ENCODE data around the gene HIF3A. TPM values are rescaled to one million over a fixed set of nuclear protein-coding genes. Genes with fewer than 3 reads are reported as not detected.
A peak's percentile ranks its signal among the peaks of the same experiment; 100 is the strongest.

HIF3A gene
- total and polyA plus RNA-seq, 2 of the 4 experiments (the other 2 are of a cell fraction), result 0.02 TPM; not detected in 1

- TF ChIP-seq USF2 (IDR thresholded peaks at IDR 0.05; ENCODE audit: low read depth, low read length), result no peak
Observed at GRCh38 chr19:46347572-46347883, 50.7 kb downstream of the HIF3A start (continued).

GRCh38 chr19:46347985-46348384, 51.1 kb downstream of the HIF3A start:
- Histone ChIP-seq H4K5ac (ENCODE audit: low read depth, low read length) (no peak overlapping the region), H3K27me3 (ENCODE audit: control insufficient read depth, insufficient read depth, low read length) (peaks cover 2% of the 10 kb centered on the region; the same call in 1 of the 2 replicates), H3K9me1 (ENCODE audit: insufficient read depth, low read length) (peaks cover 23% of the 10 kb centered on the region), H3K4me2 (ENCODE audit: low read depth, low read length) (peak overlapping the region; percentile 49; the same call in 1 of the 2 replicates), H3K56ac (ENCODE audit: extremely low read depth, insufficient read depth, low read length) (no peak overlapping the region), H2BK20ac (ENCODE audit: low read depth, low read length) (no peak overlapping the region), H3K9ac (ENCODE audit: low read depth, low read length) (no peak overlapping the region), H3K9me3 (ENCODE audit: control insufficient read depth, insufficient read depth, low read length) (no peaks in the 10 kb centered on the region), H3K36me3 (ENCODE audit: control insufficient read depth, insufficient read depth, low read length) (peaks cover 3% of the 10 kb centered on the region; the same call in 1 of the 2 replicates), H3K4me1 (ENCODE audit: control insufficient read depth, insufficient read depth, low read length) (peaks cover 18% of the 10 kb centered on the region), H3K23ac (ENCODE audit: low read depth, low read length) (peak overlapping the region; percentile 87), H3K27ac (ENCODE audit: insufficient read depth, low read length) (no peak overlapping the region), H4K8ac (ENCODE audit: low read depth in 2 of 2, low read length in 2 of 2) (no peak overlapping the region; a peak in 1 of 4 replicates), H2BK120ac (ENCODE audit: low read depth, low read length) (no peak overlapping the region), H2BK15ac (ENCODE audit: low read depth, low read length) (no peak overlapping the region; the same call in 2 of the 3 replicates), H3K18ac (ENCODE audit: low read depth, low read length) (no peak overlapping the region), H3K4me3 (ENCODE audit: insufficient read depth, low read depth, low read length) (no peak overlapping the region), H2BK5ac (ENCODE audit: low read depth, low read length, poor library complexity, severe bottlenecking) (no peak overlapping the region), H3K4ac (ENCODE audit: low read depth, low read length) (no peak overlapping the region), H2AK9ac (replicated peaks; ENCODE audit: low read depth, low read length, poor library complexity) (peak overlapping the region; percentile 76), H3K14ac (replicated peaks; ENCODE audit: low read depth, low read length) (no peak overlapping the region), H2AFZ (replicated peaks; ENCODE audit: low read length, poor library complexity) (no peak overlapping the region), H4K20me1 (ENCODE audit: insufficient read depth, low read length) (peaks cover 27% of the 10 kb centered on the region), H3K79me1 (ENCODE audit: low read depth in 1 of 2, low read length in 2 of 2) (peaks cover 32 to 58% of the 10 kb centered on the region in 2 experiments; a peak in 3 of 4 replicates), H4K91ac (ENCODE audit: insufficient read depth, low read depth, low read length) (no peak overlapping the region), H2AK5ac (ENCODE audit: low read depth, low read length) (peak overlapping the region; percentile 84; the same call in 1 of the 2 replicates)
- ATAC-seq (ENCODE audit: low read depth) (no peak), DNase-seq (no peak)
- BruUV-seq (replicated peaks), result no TSS peak
- in situ Hi-C loops (cut with MboI; ENCODE audit: low sequenced_read_pairs) (no loop called here), dilution Hi-C loops (cut with HindIII; ENCODE audit: low sequenced_read_pairs, unreplicated experiment) (no loop called here), intact Hi-C loops (cut with micrococcal nuclease) (loop anchor here (2.0 to 5.0 kb wide), 2 partner anchors 47 to 66 kb away; no protein-coding TSS in a partner anchor)
- ChIA-PET CTCF (interaction anchor here (0.8 to 1.6 kb wide), 2 partner anchors 11 to 24 kb away, joined by 3 to 6 read pairs; no protein-coding TSS in a partner anchor), POLR2A (ENCODE audit: unreplicated experiment) (interaction anchor here (0.7 kb wide), 1 partner anchor 617 kb away, joined by 5 read pairs; no protein-coding TSS in a partner anchor)
- TF ChIP-seq USF2 (IDR thresholded peaks at IDR 0.05; ENCODE audit: low read depth, low read length), result no peak
- TF ChIP-seq RFX5 (IDR thresholded peaks at IDR 0.05; ENCODE audit: low read depth, low read length), result no peak
- TF ChIP-seq NFE2L2 (IDR thresholded peaks at IDR 0.05; ENCODE audit: low read depth, low read length), result no peak
- TF ChIP-seq MAZ (IDR thresholded peaks at IDR 0.05; ENCODE audit: borderline replicate concordance, low read depth, low read length), result no peak
- 100% methylated on average over 2 of the region's 5 CpGs; no CpG with 5 or more reads in 1 of the 2 experiments for WGBS, 2 experiments (ENCODE audit: extremely low coverage in 2 of 2, insufficient read length in 1 of 2)
